ENCODE measurements around the gene COL6A5. TPM values are rescaled to one million over a fixed set of nuclear protein-coding genes. Genes with fewer than 3 reads are reported as not detected.
A peak's percentile ranks its signal among the peaks of the same experiment; 100 is the strongest.

COL6A5 gene
- total and polyA plus RNA-seq, 12 donors: not detected

GRCh38 chr3:130312374-130312773, 33.1 kb upstream of the COL6A5 start:
- Histone ChIP-seq H3K27ac (no peak overlapping the region), H3K4me3 (no peak overlapping the region), H3K36me3 (no peaks in the 10 kb centered on the region), H3K27me3 (peaks cover 0 to 7% (median 0%) of the 10 kb centered on the region in 7 donors), H3K4me1 (no peaks in the 10 kb centered on the region), H3K9me3 (peaks cover 0 to 16% (median 0%) of the 10 kb centered on the region in 11 donors)
- TF ChIP-seq CTCF (IDR thresholded peaks at IDR 0.05): no peak
- DNase-seq (no peak), ATAC-seq (no peak)
- intact Hi-C loops (cut with DNase I): no loop called here

DNA sequence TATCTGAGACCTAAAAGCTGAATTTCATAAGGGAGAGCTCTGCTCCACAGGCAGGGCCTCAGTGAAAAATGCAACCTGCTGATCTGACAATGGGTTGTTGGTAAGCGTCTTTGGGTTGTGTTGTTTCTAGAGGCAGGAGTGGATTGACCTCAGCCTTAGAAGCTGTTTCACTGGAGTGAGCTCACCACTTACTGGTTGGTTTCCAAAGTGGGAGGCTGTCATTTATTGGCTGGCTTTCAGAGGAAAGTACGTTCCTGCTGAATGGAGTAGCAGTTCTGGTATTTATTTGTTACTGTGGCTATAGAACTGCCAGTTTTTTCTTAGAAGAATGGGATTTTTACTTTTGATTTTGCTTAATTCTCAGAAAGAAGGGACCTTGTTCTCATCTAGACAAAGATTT, 29.3 kb upstream of the COL6A5 start:
- Histone ChIP-seq H3K4me1 (no peaks in the 10 kb centered on the region), H3K27me3 (no peaks in the 10 kb centered on the region), H3K9me3 (peaks cover 0 to 24% (median 0%) of the 10 kb centered on the region in 11 donors), H3K27ac (no peak overlapping the region), H3K36me3 (no peaks in the 10 kb centered on the region), H3K4me3 (no peak overlapping the region)
- TF ChIP-seq CTCF (IDR thresholded peaks at IDR 0.05): no peak
- ATAC-seq (peak in 3 of 8 donors; percentile 29 to 62 (median 39)), DNase-seq (peak in 1 of 2 donors; percentile 10)
- 56 to 61% methylated on average over 2 of the region's 2 CpGs for WGBS, 2 donors
- intact Hi-C loops (cut with DNase I): no loop called here

- H3K27me3 ChIP-seq: no peaks in the 10 kb centered on the region
Measured at GRCh38 chr3:130323503-130323902, 22.0 kb upstream of the COL6A5 start.

GRCh38 chr3:130340766-130341165, 4.7 kb upstream of the COL6A5 start:
- Histone ChIP-seq H3K36me3 (no peaks in the 10 kb centered on the region), H3K27ac (no peak overlapping the region)

More at GRCh38 chr3:130323503-130323902, 22.0 kb upstream of the COL6A5 start:
- no peaks in the 10 kb centered on the region for H3K4me1 ChIP-seq
- peaks cover 0 to 24% (median 5%) of the 10 kb centered on the region in 11 donors for H3K9me3 ChIP-seq
- no peaks in the 10 kb centered on the region for H3K36me3 ChIP-seq
- no peak for TF ChIP-seq CTCF (IDR thresholded peaks at IDR 0.05)
- no peak for ATAC-seq
- DNase-seq: no peak
- WGBS, 2 donors: 96 to 97% methylated on average over 1 of the region's 1 CpG
- H3K27ac ChIP-seq: no peak overlapping the region
- intact Hi-C loops (cut with DNase I): no loop called here
- no peak overlapping the region for H3K4me3 ChIP-seq

More at GRCh38 chr3:130340766-130341165, 4.7 kb upstream of the COL6A5 start:
- no peak for TF ChIP-seq CTCF (IDR thresholded peaks at IDR 0.05)
- Histone ChIP-seq H3K4me1 (no peaks in the 10 kb centered on the region), H3K4me3 (no peak overlapping the region), H3K9me3 (peaks cover 0 to 39% (median 18%) of the 10 kb centered on the region in 11 donors), H3K27me3 (peaks cover 0 to 31% (median 17%) of the 10 kb centered on the region in 7 donors)
- intact Hi-C loops (cut with DNase I): no loop called here
- ATAC-seq: no peak
- WGBS, 2 donors: 79 to 89% methylated on average over 1 of the region's 1 CpG
- DNase-seq: no peak
